GM12878 (cell line): ENCODE measurements around the gene GAREM2. TPM values are rescaled to one million over a fixed set of nuclear protein-coding genes. Genes with fewer than 3 reads are reported as not detected.

Experiments used
- ATAC-seq: fragments of 200-7000 bp; cut with Tn5 transposase; 3 replicates; pipeline ENCODE4 v1.9.1; 2020; ENCODE audit warnings: mild to moderate bottlenecking, moderate library complexity
- BruUV-seq: library from RNA; stranded (reverse); fragments of 400-500 nt; replicated peaks from 2 replicates; lab custom pipeline; 2021; lab: Mats Ljungman, UMichigan
- CTCF ChIA-PET: fragments of 300-600 bp; sonication (Branson Sonifier 250); formaldehyde crosslinking; extraction: SDS; loops from one replicate; lab custom pipeline; 2021; ENCODE audit warnings: inconsistent platforms; lab: Yijun Ruan, JAX
- POLR2A ChIA-PET: fragments of 350-600 bp; formaldehyde crosslinking; extraction: SDS; loops from one replicate; lab custom pipeline; 2021; ENCODE audit warnings: inconsistent platforms; lab: Charles Lee
- RAD21 ChIA-PET: fragments of 300-600 bp; sonication (Branson Sonifier 250); formaldehyde crosslinking; loops from one replicate; lab custom pipeline; 2023; ENCODE audit warnings: antibody characterized with exemption; ENCODE audit not compliant: unreplicated experiment; lab: Charles Lee
- SMC1A ChIA-PET: fragments of 300-600 bp; sonication (Branson Sonifier 250); formaldehyde crosslinking; loops from one replicate; lab custom pipeline; 2023; ENCODE audit not compliant: unreplicated experiment, uncharacterized antibody; lab: Charles Lee
- DNase-seq: peaks from one replicate; pipeline ENCODE4 v3.0.0-alpha.2; 2011; ENCODE audit warnings: low read depth, low spot score
- FAIRE-seq: peaks from 3 replicates; lab custom pipeline; 2011; peaks lifted over from hg19 to GRCh38; lab: Jason Lieb, UNC
- H2AFZ ChIP-seq: 2 replicates; pipeline ENCODE4 v1.6.0; 2011; ENCODE audit warnings: low read depth, low read length, control low read depth; ENCODE audit not compliant: control insufficient read depth
- H3K27ac ChIP-seq: 2 replicates; pipeline ENCODE4 v1.5.1; 2011; ENCODE audit warnings: control low read depth; ENCODE audit not compliant: control insufficient read depth, insufficient read depth
- H3K27me3 ChIP-seq, 2 experiments: replicated peaks in 1 of 2; 2 replicates each; pipeline versions ENCODE4 v1.6.0 to v1.6.1; 2011; ENCODE audit warnings: low read length in 1 of 2; ENCODE audit not compliant: control insufficient read depth in 2 of 2, insufficient read depth in 2 of 2
- H3K36me3 ChIP-seq, 2 experiments: 2 replicates each; pipeline ENCODE4 v1.5.1; 2011; ENCODE audit warnings: low read length in 1 of 2; ENCODE audit not compliant: control insufficient read depth in 2 of 2, insufficient read depth in 2 of 2
- H3K4me1 ChIP-seq: 2 replicates; pipeline ENCODE4 v1.6.1; 2011; ENCODE audit warnings: mild to moderate bottlenecking, low read length, moderate library complexity, mixed read lengths; ENCODE audit not compliant: control insufficient read depth, insufficient read depth
- H3K4me2 ChIP-seq: 2 replicates; pipeline ENCODE4 v1.6.0; 2011; ENCODE audit warnings: control low read depth; ENCODE audit not compliant: control insufficient read depth, insufficient read depth
- H3K4me3 ChIP-seq: fragments of 200-600 bp; sonication (generic); 2 replicates; pipeline ENCODE4 v1.5.1; 2016
- H3K79me2 ChIP-seq: 2 replicates; pipeline ENCODE4 v1.6.0; 2011; ENCODE audit warnings: low read length; ENCODE audit not compliant: control insufficient read depth, insufficient read depth
- H3K9ac ChIP-seq: 2 replicates; pipeline ENCODE4 v1.8.0; 2011; ENCODE audit warnings: low read length, control low read depth, mixed read lengths; ENCODE audit not compliant: control insufficient read depth, insufficient read depth
- H3K9me3 ChIP-seq: replicated peaks from 3 replicates; pipeline ENCODE4 v1.5.1; 2011; ENCODE audit warnings: mild to moderate bottlenecking, low read length; ENCODE audit not compliant: control insufficient read depth, insufficient read depth
- H4K20me1 ChIP-seq: 2 replicates; pipeline ENCODE4 v1.6.0; 2011; ENCODE audit not compliant: control insufficient read depth, insufficient read depth
- ATF3 ChIP-seq: IDR thresholded peaks from 2 replicates; pipeline ENCODE4 v1.6.1; 2011; ENCODE audit warnings: low read depth, mild to moderate bottlenecking, low read length, moderate library complexity, borderline replicate concordance; ENCODE audit errors: extremely low read depth
- CTCF ChIP-seq, 3 experiments: IDR thresholded peaks in 2 of 3; conservative IDR thresholded peaks in 1 of 3; 2 replicates each; pipeline ENCODE4 v1.5.1; 2011; ENCODE audit warnings: low read depth in 3 of 3, low read length in 3 of 3, mild to moderate bottlenecking in 3 of 3, control low read depth in 2 of 3, moderate library complexity in 2 of 3, inconsistent platforms in 1 of 3, mixed read lengths in 1 of 3; ENCODE audit not compliant: control insufficient read depth in 2 of 3, insufficient read depth in 1 of 3; ENCODE audit errors: extremely low read depth in 1 of 3
- EP300 ChIP-seq, 2 experiments: fragments of 150-350 bp in 1 of 2; IDR thresholded peaks; 2 replicates each; pipeline ENCODE4 v1.6.1; 2011 to 2012; ENCODE audit warnings: low read depth in 2 of 2, low read length in 2 of 2, borderline replicate concordance in 1 of 2, improper control_type of control experiment in 1 of 2, inconsistent platforms in 1 of 2; ENCODE audit not compliant: control insufficient read depth in 1 of 2
- MLLT1 ChIP-seq: fragments of 450-650 bp; IDR thresholded peaks from 2 replicates; pipeline ENCODE4 v1.6.1; 2016; ENCODE audit warnings: mild to moderate bottlenecking
- RAD21 ChIP-seq: IDR thresholded peaks from 2 replicates; pipeline ENCODE4 v1.6.1; 2011; ENCODE audit warnings: mild to moderate bottlenecking, low read depth, low read length, moderate library complexity; ENCODE audit not compliant: insufficient read depth
- RFX5 ChIP-seq: IDR thresholded peaks from 2 replicates; pipeline ENCODE4 v1.6.1; 2011; ENCODE audit warnings: low read depth, low read length, improper control_type of control experiment
- TBL1XR1 ChIP-seq: IDR thresholded peaks from 2 replicates; pipeline ENCODE4 v1.6.1; 2012; ENCODE audit warnings: low read depth, low read length, improper control_type of control experiment
- WGBS: methylation state at CpG from one replicate; pipeline ENCODE4 v1.1.6; 2016; ENCODE audit warnings: low lambda C conversion rate; ENCODE audit not compliant: insufficient replicate concordance, insufficient coverage; ENCODE audit errors: missing lambda C conversion rate; 5-methylcytosine and 5-hydroxymethylcytosine counted together
- in situ Hi-C: fragments of 300-500 bp; cut with MboI; formaldehyde crosslinking; loops from 9 replicates; pipeline ENCODE4 v1.14.3; 2018; ENCODE audit warnings: mixed read lengths
- intact Hi-C: fragments of 100-400 bp; cut with micrococcal nuclease; formaldehyde crosslinking; loops from one replicate; pipeline ENCODE4 v1.14.2; 2022; ENCODE audit not compliant: unreplicated experiment
- polyA plus RNA-seq, 11 experiments: library from polyadenylated mRNA; depleted of rRNA in 4 of 11; unstranded in 6 of 11; stranded (reverse) in 5 of 11; fragments of >200 nt; fragmentation: Nextera tagmentation in 4 of 11; fragmentation: Illumina TruSeq in 1 of 11; extraction: Ambion mirVana in 4 of 11; extraction: Trizol in 1 of 11; gene quantifications; 1 replicate in 1 of 11; 2 replicates in 10 of 11; pipeline versions ENCODE4 v1.2.1 to v1.2.3, GENCODE V29; 2011 to 2016; ENCODE audit warnings: inconsistent platforms in 2 of 11, missing spikeins in 2 of 11, low read depth in 1 of 11
- total RNA-seq, 4 experiments: library from RNA; depleted of rRNA in 3 of 4; stranded (reverse); fragments of >200 nt in 3 of 4; fragmentation: Illumina TruSeq in 1 of 4; extraction: Trizol in 1 of 4; gene quantifications; 2 replicates each; pipeline versions ENCODE4 v1.2.1 to v1.2.3, GENCODE V29; 2013 to 2021

The GAREM2 gene
- total and polyA plus RNA-seq, 10 of the 15 experiments (the other 5 are each of a cell fraction or from before 2014, with no cell fraction given) = 0.06 to 1.4 (median 0.44) TPM

GRCh38 chr2:26229595-26229994 is 56.7 kb downstream of the GAREM2 start (continued):
- TF ChIP-seq ATF3 = no peak

- no peak for FAIRE-seq
Measured at GRCh38 chr2:26230806-26231205, 57.9 kb downstream of the GAREM2 start.

GRCh38 chr2:26235089-26235488 is 62.2 kb downstream of the GAREM2 start:
- ChIA-PET RAD21 (no interaction called here), POLR2A (interaction anchor here (0.6 to 1.3 kb wide), 3 partner anchors 9 to 391 kb away, joined by 3 to 4 read pairs (median 3); partner anchors contain the start of genes HADHA and HADHB), CTCF (interaction anchor here (0.6 to 0.9 kb wide), 4 partner anchors 8 to 96 kb away, joined by 3 to 7 read pairs (median 3); no protein-coding TSS in a partner anchor), SMC1A (interaction anchor here (1.1 to 1.7 kb wide), 4 partner anchors 10 to 343 kb away, joined by 3 to 8 read pairs (median 4); no protein-coding TSS in a partner anchor)
- DNase-seq = no peak
- no peak for FAIRE-seq
- Histone ChIP-seq H3K9me3 (no peaks in the 10 kb centered on the region), H3K4me3 (no peak overlapping the region), H3K9ac (no peak overlapping the region), H3K79me2 (peaks cover 10% of the 10 kb centered on the region), H3K36me3 (peaks cover 6 to 34% of the 10 kb centered on the region in 2 experiments), H4K20me1 (no peaks in the 10 kb centered on the region), H2AFZ (no peak overlapping the region), H3K27ac (no peak overlapping the region), H3K27me3 (no peaks in the 10 kb centered on the region), H3K4me1 (no peaks in the 10 kb centered on the region; the same call in 1 of the 2 replicates), H3K4me2 (no peak overlapping the region)
- WGBS = 87% methylated on average over 9 of the region's 9 CpGs
- intact Hi-C loops (no loop called here), in situ Hi-C loops (no loop called here)
- no peak for ATAC-seq
- BruUV-seq = no TSS peak
- 0 out of 2 replicates have a peak, but pooled peaks have one; percentile 20 for TF ChIP-seq RAD21
- TF ChIP-seq MLLT1 = no peak
- peak in 2 of 3 experiments; percentile 8 to 11; a peak in 1 of 6 replicates for TF ChIP-seq CTCF (IDR thresholded peaks at IDR 0.05 in 2 of 3, conservative IDR thresholded peaks at IDR 0.05 in 1 of 3; ENCODE audit: control insufficient read depth in 2 of 3, extremely low read depth in 1 of 3, insufficient read depth in 1 of 3, low read depth in 3 of 3, low read length in 3 of 3)
- no peak for TF ChIP-seq RFX5

More at GRCh38 chr2:26230806-26231205, 57.9 kb downstream of the GAREM2 start:
- H3K79me2 ChIP-seq = no peaks in the 10 kb centered on the region
- in situ Hi-C loops = no loop called here
- no peak overlapping the region for H3K4me2 ChIP-seq
- H3K27me3 ChIP-seq = no peaks in the 10 kb centered on the region
- no peak for DNase-seq
- no peak overlapping the region for H3K9ac ChIP-seq
- no peak for TF ChIP-seq RFX5
- TF ChIP-seq TBL1XR1 = no peak
- TF ChIP-seq EP300 (IDR thresholded peaks at IDR 0.05; ENCODE audit: borderline replicate concordance in 1 of 2, control insufficient read depth in 1 of 2, low read depth in 2 of 2, low read length in 2 of 2) = no peak
- intact Hi-C loops = no loop called here
- no peaks in the 10 kb centered on the region for H3K4me1 ChIP-seq
- ChIA-PET SMC1A (interaction anchor here (1.2 to 1.3 kb wide), 2 partner anchors 12 to 16 kb away, joined by 5 read pairs; no protein-coding TSS in a partner anchor), RAD21 (no interaction called here), CTCF (interaction anchor here (1.6 kb wide), 1 partner anchor 85 kb away, joined by 3 read pairs; no protein-coding TSS in a partner anchor), POLR2A (no interaction called here)
- no peak overlapping the region for H3K4me3 ChIP-seq
- no peak for ATAC-seq
- BruUV-seq = no TSS peak
- WGBS = 100% methylated on average over 2 of the region's 2 CpGs
- H3K9me3 ChIP-seq = peaks cover 2% of the 10 kb centered on the region; the same call in 2 of the 3 replicates
- H2AFZ ChIP-seq = no peak overlapping the region
- H4K20me1 ChIP-seq = no peaks in the 10 kb centered on the region
- no peak overlapping the region for H3K27ac ChIP-seq
- peaks cover 5 to 28% of the 10 kb centered on the region in 2 experiments for H3K36me3 ChIP-seq
